BE2C (cell line): ENCODE data around the gene SPIRE1.

Experiments used
- DNase-seq: peaks from one replicate; pipeline ENCODE4 v3.0.0-alpha.2; 2020
- H3K27me3 ChIP-seq: fragments of 250-450 bp; sonication (Bioruptor Pico); 2 replicates; pipeline ENCODE4 v1.5.1; 2020; ENCODE audit warnings: mild to moderate bottlenecking
- H3K36me3 ChIP-seq: fragments of 250-450 bp; sonication (Bioruptor Pico); 2 replicates; pipeline ENCODE4 v1.5.1; 2020; ENCODE audit warnings: mild to moderate bottlenecking
- H3K4me1 ChIP-seq: fragments of 250-450 bp; sonication (Bioruptor Pico); 2 replicates; pipeline ENCODE4 v1.5.1; 2020
- H3K4me3 ChIP-seq: 2 replicates; pipeline ENCODE4 v1.5.1; 2011; ENCODE audit warnings: low read depth, low read length
- H3K9me3 ChIP-seq: fragments of 250-450 bp; sonication (Bioruptor Pico); 2 replicates; pipeline ENCODE4 v1.5.1; 2020
- CTCF ChIP-seq: IDR thresholded peaks from 2 replicates; pipeline ENCODE4 v1.5.1; 2012; ENCODE audit warnings: mild to moderate bottlenecking, low read depth, low read length

Gene SPIRE1

GRCh38 chr18:12476955-12477354 is 181.0 kb downstream of the SPIRE1 start:
- no peak for DNase-seq
- H3K9me3 ChIP-seq, result no peaks in the 10 kb centered on the region
- H3K36me3 ChIP-seq, result no peaks in the 10 kb centered on the region
- no peaks in the 10 kb centered on the region for H3K27me3 ChIP-seq
- TF ChIP-seq CTCF, result no peak
- no peak overlapping the region for H3K4me3 ChIP-seq
- no peaks in the 10 kb centered on the region for H3K4me1 ChIP-seq

GRCh38 chr18:12474876-12475275 is 183.0 kb downstream of the SPIRE1 start:
- TF ChIP-seq CTCF, result no peak
- Histone ChIP-seq H3K4me1 (no peaks in the 10 kb centered on the region), H3K4me3 (no peak overlapping the region), H3K27me3 (no peaks in the 10 kb centered on the region), H3K9me3 (no peaks in the 10 kb centered on the region), H3K36me3 (no peaks in the 10 kb centered on the region)
- no peak for DNase-seq

- Histone ChIP-seq H3K4me1 (no peaks in the 10 kb centered on the region), H3K36me3 (no peaks in the 10 kb centered on the region), H3K4me3 (no peak overlapping the region), H3K9me3 (no peaks in the 10 kb centered on the region), H3K27me3 (no peaks in the 10 kb centered on the region)
- no peak for DNase-seq
- no peak for TF ChIP-seq CTCF
Observed at GRCh38 chr18:12474146-12474545, 183.8 kb downstream of the SPIRE1 start.

DNA sequence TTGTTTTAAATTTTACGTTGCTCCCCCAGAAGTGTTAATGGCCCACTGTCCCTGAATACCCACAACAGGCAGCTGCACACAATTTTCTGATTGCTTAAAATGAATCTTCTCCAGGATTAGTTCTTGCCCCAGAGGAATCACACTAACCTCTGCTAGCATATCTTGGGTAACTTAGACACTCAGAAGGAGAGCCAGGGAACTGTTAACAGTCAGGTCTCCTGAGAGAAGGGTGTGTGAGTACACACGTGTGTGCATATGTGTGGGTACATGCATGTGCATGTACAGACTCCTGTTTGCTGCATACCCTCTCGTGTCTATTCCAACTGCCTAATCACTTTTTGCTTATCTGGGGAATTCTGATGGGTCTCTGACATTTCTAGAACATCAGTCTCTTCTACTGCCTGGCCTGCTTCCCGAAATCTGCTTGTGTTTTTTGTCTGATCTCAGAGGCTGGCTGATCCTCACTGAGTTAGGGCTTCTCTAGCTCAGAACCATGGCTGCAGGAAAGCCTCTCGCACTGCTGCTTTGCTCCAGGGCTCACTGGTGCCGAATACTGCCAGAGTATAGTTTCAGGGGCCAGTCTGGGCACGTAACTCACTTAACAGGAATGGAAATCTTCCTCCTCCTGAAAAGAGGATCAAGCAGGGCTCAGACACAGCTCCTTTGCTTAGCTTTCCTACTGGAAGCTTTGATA is 187.4 kb downstream of the SPIRE1 start:
- Histone ChIP-seq H3K4me3 (no peak overlapping the region), H3K36me3 (no peaks in the 10 kb centered on the region), H3K9me3 (no peaks in the 10 kb centered on the region), H3K27me3 (no peaks in the 10 kb centered on the region), H3K4me1 (no peaks in the 10 kb centered on the region)
- TF ChIP-seq CTCF, result no peak
- no peak for DNase-seq

DNA sequence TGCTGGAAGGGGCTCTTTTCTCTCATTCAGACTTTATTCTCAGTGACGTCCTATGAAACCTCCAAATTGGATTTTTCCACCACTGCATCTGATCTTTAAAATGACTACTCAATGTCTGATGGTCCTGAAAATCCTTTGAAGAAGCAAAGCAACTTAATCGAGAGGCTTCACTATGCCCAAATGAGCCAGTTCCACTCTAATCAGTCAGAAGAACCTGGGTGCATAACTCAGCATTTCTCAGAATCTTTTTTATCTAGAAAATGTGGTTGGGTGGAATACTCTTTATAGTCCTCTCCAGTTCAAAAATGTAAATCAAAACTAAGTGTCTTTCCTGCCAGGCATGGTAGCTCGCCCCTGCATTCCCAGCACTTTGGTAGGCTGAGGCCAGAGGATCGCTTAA is 189.5 kb downstream of the SPIRE1 start:
- Histone ChIP-seq H3K27me3 (no peaks in the 10 kb centered on the region), H3K9me3 (no peaks in the 10 kb centered on the region), H3K36me3 (no peaks in the 10 kb centered on the region), H3K4me3 (no peak overlapping the region), H3K4me1 (no peaks in the 10 kb centered on the region)
- DNase-seq, result no peak
- TF ChIP-seq CTCF, result no peak

- no peak for DNase-seq
- Histone ChIP-seq H3K4me1 (no peaks in the 10 kb centered on the region), H3K4me3 (no peak overlapping the region), H3K36me3 (no peaks in the 10 kb centered on the region), H3K27me3 (no peaks in the 10 kb centered on the region), H3K9me3 (no peaks in the 10 kb centered on the region)
- TF ChIP-seq CTCF, result no peak
Observed at GRCh38 chr18:12464731-12465130, 193.2 kb downstream of the SPIRE1 start.
